ENCODE measurements around the gene ITIH5. TPM values are rescaled to one million over a fixed set of nuclear protein-coding genes. Genes with fewer than 3 reads are reported as not detected.
A peak's percentile ranks its signal among the peaks of the same experiment; 100 is the strongest.

The ITIH5 gene
- total RNA-seq, 1 donor from 2014 or later = 11.1 TPM

- DNase-seq (ENCODE audit: low read depth) = no peak
Measured at GRCh38 chr10:7583626-7584025, 83.1 kb downstream of the ITIH5 start.

- DNase-seq (ENCODE audit: low read depth) = no peak
Measured at GRCh38 chr10:7580520-7580919, 86.2 kb downstream of the ITIH5 start.

- no peak for DNase-seq (ENCODE audit: low read depth)
Measured at GRCh38 chr10:7579681-7580080, 87.1 kb downstream of the ITIH5 start.

GRCh38 chr10:7577579-7577978 lies 89.2 kb downstream of the ITIH5 start:
- no peak for DNase-seq (ENCODE audit: low read depth)

- no peak for DNase-seq (ENCODE audit: low read depth)
Measured at GRCh38 chr10:7577176-7577575, 89.6 kb downstream of the ITIH5 start.

- no peak for DNase-seq (ENCODE audit: low read depth)
Measured at GRCh38 chr10:7576340-7576739, 90.4 kb downstream of the ITIH5 start.

- no peak for DNase-seq (ENCODE audit: low read depth)
Measured at GRCh38 chr10:7572391-7572790, 94.4 kb downstream of the ITIH5 start.

GRCh38 chr10:7571981-7572380 lies 94.8 kb downstream of the ITIH5 start:
- no peak for DNase-seq (ENCODE audit: low read depth)

- no peak for DNase-seq (ENCODE audit: low read depth)
Measured at GRCh38 chr10:7567911-7568620, 98.7 kb downstream of the ITIH5 start.

GRCh38 chr10:7566891-7567290 lies 99.9 kb downstream of the ITIH5 start:
- no peak for DNase-seq (ENCODE audit: low read depth)

GRCh38 chr10:7565871-7566270 lies 100.9 kb downstream of the ITIH5 start:
- no peak for DNase-seq (ENCODE audit: low read depth)

- no peak for DNase-seq (ENCODE audit: low read depth)
Measured at GRCh38 chr10:7563770-7564169, 103.0 kb downstream of the ITIH5 start.

- no peak for DNase-seq (ENCODE audit: low read depth)
Measured at GRCh38 chr10:7563368-7563767, 103.4 kb downstream of the ITIH5 start.

GRCh38 chr10:7561985-7562384 lies 104.8 kb downstream of the ITIH5 start:
- DNase-seq (ENCODE audit: low read depth) = no peak

- no peak for DNase-seq (ENCODE audit: low read depth)
Measured at GRCh38 chr10:7561216-7561893, 105.4 kb downstream of the ITIH5 start.

- DNase-seq (ENCODE audit: low read depth) = peak; percentile 30
Measured at GRCh38 chr10:7560519-7560918, 106.2 kb downstream of the ITIH5 start.

GRCh38 chr10:7559386-7559785 lies 107.4 kb downstream of the ITIH5 start:
- DNase-seq (ENCODE audit: low read depth) = no peak

GRCh38 chr10:7558036-7558435 lies 108.7 kb downstream of the ITIH5 start:
- DNase-seq (ENCODE audit: low read depth) = no peak

- no peak for DNase-seq (ENCODE audit: low read depth)
Measured at GRCh38 chr10:7553531-7553930, 113.2 kb downstream of the ITIH5 start.

- no peak for DNase-seq (ENCODE audit: low read depth)
Measured at GRCh38 chr10:7551950-7552716, 114.6 kb downstream of the ITIH5 start.

GRCh38 chr10:7551289-7551688 lies 115.5 kb downstream of the ITIH5 start:
- no peak for DNase-seq (ENCODE audit: low read depth)

GRCh38 chr10:7550013-7550412 lies 116.8 kb downstream of the ITIH5 start:
- DNase-seq (ENCODE audit: low read depth) = no peak

GRCh38 chr10:7547829-7548228 lies 118.9 kb downstream of the ITIH5 start:
- no peak for DNase-seq (ENCODE audit: low read depth)
